ENCODE results near the gene ZNF536.
A peak's percentile ranks its signal among the peaks of the same experiment; 100 is the strongest.
"Not testable (repeated sequence)": the region's sequence is repeated elsewhere in the genome, so short reads cannot be mapped to it uniquely, and the experiment has no call there.

ZNF536 gene

DNA sequence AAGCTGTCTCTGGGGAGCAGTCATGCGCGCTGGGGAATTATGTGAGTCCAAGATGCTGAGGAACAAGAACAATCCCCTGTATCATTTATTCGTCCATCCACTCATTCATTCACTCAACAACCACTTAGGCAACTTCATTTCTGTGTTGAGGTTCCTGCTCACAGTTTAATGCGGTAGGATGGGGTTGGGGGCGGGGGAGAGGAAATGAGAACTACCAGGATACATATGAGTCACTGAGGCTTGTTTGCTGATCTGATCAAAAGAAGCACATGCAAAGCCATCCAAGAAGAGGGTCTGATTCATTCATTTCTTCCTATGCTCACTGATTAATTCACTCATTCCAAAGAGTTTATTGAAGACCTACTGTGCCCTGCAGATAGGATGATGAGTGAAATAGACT, 20.9 kb downstream of the ZNF536 start:
- TF ChIP-seq, protein P1, sequence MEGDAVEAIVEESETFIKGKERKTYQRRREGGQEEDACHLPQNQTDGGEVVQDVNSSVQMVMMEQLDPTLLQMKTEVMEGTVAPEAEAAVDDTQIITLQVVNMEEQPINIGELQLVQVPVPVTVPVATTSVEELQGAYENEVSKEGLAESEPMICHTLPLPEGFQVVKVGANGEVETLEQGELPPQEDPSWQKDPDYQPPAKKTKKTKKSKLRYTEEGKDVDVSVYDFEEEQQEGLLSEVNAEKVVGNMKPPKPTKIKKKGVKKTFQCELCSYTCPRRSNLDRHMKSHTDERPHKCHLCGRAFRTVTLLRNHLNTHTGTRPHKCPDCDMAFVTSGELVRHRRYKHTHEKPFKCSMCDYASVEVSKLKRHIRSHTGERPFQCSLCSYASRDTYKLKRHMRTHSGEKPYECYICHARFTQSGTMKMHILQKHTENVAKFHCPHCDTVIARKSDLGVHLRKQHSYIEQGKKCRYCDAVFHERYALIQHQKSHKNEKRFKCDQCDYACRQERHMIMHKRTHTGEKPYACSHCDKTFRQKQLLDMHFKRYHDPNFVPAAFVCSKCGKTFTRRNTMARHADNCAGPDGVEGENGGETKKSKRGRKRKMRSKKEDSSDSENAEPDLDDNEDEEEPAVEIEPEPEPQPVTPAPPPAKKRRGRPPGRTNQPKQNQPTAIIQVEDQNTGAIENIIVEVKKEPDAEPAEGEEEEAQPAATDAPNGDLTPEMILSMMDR (IDR thresholded peaks at IDR 0.05; ENCODE audit: insufficient read depth, missing control alignments), result no peak
- FAIRE-seq, result no peak
- no peak for DNase-seq (ENCODE audit: insufficient read length, low spot score)

DNA sequence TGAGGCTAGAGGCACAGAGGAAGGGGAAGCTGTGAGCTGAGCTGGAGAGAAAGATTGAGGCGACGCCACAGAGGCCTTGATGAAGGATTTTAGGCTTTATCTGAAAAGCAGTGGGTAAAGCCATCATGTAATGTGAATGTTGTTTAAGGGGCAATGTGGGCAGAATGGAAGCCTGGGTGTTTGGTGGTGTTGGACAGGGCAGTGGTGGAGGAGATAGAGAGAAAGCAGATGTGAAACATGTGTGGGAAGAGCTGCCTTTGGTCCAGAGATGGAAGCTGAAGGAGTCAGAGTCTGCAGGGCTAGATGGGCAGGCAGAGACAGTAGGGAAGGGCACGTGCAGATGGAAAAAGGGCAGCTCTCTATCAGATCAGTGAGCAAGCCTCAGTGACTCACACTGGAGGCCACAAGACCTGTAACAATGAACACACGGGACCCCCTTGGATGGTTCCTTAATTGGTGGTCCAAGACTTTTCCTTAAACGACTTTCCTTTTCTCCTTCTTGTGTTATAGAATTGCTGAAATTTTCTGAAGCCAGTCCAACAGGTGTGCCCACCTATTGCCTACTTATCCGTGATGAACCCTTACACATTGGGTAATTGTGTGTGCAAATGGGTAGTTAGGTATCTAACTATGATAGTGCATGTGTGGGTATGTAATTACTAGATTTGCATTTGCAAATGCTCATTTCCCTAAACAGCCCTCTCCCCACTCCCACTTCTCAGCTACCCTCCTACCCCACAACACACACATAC, 21.7 kb downstream of the ZNF536 start:
- TF ChIP-seq, protein P1 (IDR thresholded peaks at IDR 0.05; ENCODE audit: insufficient read depth, missing control alignments), result no peak
- no peak for FAIRE-seq
- no peak for DNase-seq (ENCODE audit: insufficient read length, low spot score)

DNA sequence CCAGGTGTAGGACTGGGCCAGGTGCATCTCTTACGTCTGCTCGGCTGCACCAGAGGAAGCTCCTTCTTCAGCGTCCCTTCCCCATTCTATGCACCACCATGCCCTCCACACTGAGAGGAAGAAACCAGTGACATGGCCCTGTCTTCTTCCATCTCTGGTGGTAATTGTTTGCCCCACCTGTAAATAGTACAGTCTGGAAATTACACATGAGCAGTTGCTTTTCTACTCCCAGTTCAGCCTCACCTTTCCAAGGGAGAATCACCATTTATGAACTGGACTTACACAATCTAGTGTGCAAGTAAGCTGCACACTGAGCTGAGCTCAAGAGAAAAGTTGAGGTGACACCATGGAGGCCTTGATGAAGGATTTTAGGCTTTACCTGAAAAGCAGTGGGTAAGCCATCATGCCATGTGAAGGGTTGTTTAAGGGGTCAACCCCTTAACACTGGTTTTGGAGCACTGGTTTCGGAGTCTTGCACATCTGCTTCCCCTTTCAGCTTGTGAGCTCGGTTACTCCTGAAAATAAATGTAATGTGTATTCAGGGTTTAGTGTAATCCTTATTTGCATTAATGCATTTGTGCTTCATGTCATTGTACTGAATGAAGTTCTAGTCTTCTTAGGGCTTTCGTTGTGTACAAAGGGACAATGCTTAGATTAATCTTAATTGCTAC, 22.4 kb downstream of the ZNF536 start:
- DNase-seq (ENCODE audit: insufficient read length, low spot score), result no peak
- TF ChIP-seq, protein P1 (IDR thresholded peaks at IDR 0.05; ENCODE audit: insufficient read depth, missing control alignments), result no peak
- no peak for FAIRE-seq

DNA sequence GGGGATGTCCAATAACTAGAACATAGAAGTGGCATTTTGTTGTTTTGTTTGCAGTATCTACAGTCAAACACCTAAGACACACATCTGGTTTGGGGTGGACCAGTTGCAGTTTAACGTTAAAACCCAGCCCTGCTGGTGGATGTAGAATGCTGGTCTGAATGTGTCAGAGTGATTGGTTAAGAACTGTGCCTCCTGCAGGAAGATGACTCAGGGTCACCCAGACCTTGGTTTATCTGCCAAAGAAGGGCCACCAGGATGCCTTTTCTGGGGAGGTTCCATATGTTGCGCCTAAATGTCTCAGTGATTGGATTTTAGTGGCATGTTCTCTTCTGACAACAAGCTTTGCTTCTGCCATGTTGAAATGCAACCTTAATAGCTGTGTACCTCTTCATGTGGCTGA, 23.1 kb downstream of the ZNF536 start:
- DNase-seq (ENCODE audit: insufficient read length, low spot score), result no peak
- no peak for FAIRE-seq
- TF ChIP-seq, protein P1 (IDR thresholded peaks at IDR 0.05; ENCODE audit: insufficient read depth, missing control alignments), result no peak

DNA sequence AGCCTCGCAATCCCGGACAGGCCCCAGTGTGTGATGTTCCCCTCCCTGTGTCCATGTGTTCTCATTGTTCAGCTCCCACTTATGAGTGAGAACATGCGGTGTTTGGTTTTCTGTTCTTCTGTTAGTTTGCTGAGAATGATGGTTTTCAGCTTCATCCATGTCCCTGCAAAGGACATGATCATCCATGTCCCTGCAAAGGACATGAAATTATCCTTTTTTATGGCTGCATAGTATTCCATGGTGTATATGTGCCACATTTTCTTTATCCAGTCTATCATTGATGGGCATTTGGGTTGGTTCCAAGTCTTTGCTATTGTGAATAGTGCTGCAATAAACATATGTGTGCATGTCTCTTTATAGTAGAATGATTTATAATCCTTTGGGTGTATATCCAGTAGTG, 26.4 kb downstream of the ZNF536 start:
- not testable (repeated sequence) for DNase-seq (ENCODE audit: insufficient read length, low spot score); FAIRE-seq

DNA sequence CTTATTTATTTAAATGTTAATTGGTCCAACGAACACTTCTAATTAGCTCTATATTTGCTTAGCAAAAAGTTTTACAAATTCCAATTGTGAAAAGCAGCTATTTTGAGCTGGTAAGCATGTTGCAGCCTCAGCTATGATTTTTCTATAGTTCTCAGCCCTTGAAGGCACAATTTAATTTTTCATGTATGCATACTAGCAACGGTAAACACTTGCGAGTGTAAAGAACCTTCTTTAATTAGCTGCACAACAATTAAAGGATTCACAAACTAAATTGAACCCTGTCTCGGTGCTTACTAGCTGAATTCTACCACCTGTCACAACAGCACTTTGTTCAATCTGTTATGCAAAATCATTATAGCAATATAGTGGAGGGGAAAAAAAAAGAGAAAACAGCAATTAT, 29.8 kb downstream of the ZNF536 start:
- TF ChIP-seq, protein P1 (IDR thresholded peaks at IDR 0.05; ENCODE audit: insufficient read depth, missing control alignments), result no peak
- no peak for DNase-seq (ENCODE audit: insufficient read length, low spot score)
- FAIRE-seq, result peak; percentile 63

DNA sequence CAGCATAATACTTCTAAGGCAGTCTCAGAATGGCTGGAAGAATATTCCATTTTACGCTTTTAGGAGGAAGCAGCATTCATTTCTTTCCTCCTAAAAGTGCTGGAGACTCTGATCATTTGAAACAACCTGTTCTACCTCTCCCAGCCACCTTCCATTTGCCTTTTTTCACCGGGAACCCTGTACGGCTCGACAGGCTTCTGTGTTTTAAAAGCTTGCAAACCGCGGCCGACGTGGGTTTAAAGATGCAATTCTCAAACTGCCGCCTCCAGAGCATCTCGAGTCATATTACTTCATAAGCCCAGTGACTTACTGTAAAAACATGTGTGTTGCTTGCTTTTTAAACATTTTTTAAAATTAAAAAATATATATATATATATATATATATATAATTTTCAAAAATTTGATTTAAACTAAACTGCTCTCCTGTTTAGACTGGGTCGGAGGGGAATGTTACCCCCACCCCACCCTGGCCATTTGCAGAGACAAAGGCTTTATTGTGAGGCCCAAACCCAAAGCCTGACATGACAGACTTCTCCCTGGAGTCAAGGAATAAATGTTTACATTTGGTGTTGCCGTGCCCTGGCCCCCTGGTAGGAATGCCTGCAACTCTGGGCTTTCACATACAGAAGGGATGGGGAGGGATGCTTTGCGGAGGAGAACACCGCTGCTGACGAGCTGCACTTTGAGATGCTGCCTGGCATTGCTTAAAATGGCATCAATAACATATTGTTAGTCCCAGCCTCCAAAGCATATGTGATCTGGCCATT, 30.4 kb downstream of the ZNF536 start:
- DNase-seq (ENCODE audit: insufficient read length, low spot score) (no peak), FAIRE-seq (no peak)

More for the DNA sequence above, 30.4 kb downstream of the ZNF536 start:
- TF ChIP-seq, protein P1 (IDR thresholded peaks at IDR 0.05; ENCODE audit: insufficient read depth, missing control alignments), result no peak

All from D721Med (cell line).